Lung (tissue), 12 donors: ENCODE results near the gene RETN. TPM values are rescaled to one million over a fixed set of nuclear protein-coding genes. Genes with fewer than 3 reads are reported as not detected.

Experiments
- ATAC-seq: fragments of 200-7000 bp; cut with Tn5 transposase; one replicate; pipeline ENCODE4 v1.9.1; 2020; ENCODE audit warnings: moderate number of reproducible peaks; ENCODE audit not compliant: insufficient read depth, low FRiP score
- DNase-seq, 3 donors: peaks; one replicate each; pipeline ENCODE4 v3.0.0-alpha.2; 2013 to 2017
- H3K27ac ChIP-seq, 2 donors: one replicate each; pipeline ENCODE4 v1.5.1; 2013; ENCODE audit warnings: mild to moderate bottlenecking in 2 of 2, moderate library complexity in 2 of 2, control low read depth in 1 of 2, inconsistent platforms in 1 of 2, low read depth in 1 of 2, low read length in 1 of 2
- H3K27me3 ChIP-seq, 3 donors: one replicate each; pipeline ENCODE4 v1.5.1; 2013; ENCODE audit warnings: low read length in 2 of 3; ENCODE audit not compliant: control insufficient read depth in 3 of 3, insufficient read depth in 3 of 3
- H3K36me3 ChIP-seq, 4 donors: one replicate each; pipeline ENCODE4 v1.5.1; 2013; ENCODE audit warnings: low read length in 4 of 4, mild to moderate bottlenecking in 1 of 4, moderate library complexity in 1 of 4; ENCODE audit not compliant: control insufficient read depth in 4 of 4, insufficient read depth in 4 of 4
- H3K4me1 ChIP-seq, 5 donors: one replicate each; pipeline ENCODE4 v1.5.1; 2013; ENCODE audit warnings: low read length in 5 of 5, mild to moderate bottlenecking in 2 of 5, moderate library complexity in 1 of 5; ENCODE audit not compliant: control insufficient read depth in 5 of 5, insufficient read depth in 5 of 5
- H3K4me3 ChIP-seq: one replicate; pipeline ENCODE4 v1.5.1; 2013; ENCODE audit warnings: mild to moderate bottlenecking, control low read depth, moderate library complexity
- H3K9ac ChIP-seq, 2 donors: one replicate each; pipeline ENCODE4 v1.5.1; 2013; ENCODE audit warnings: low read length in 2 of 2, control low read depth in 1 of 2; ENCODE audit not compliant: insufficient read depth in 1 of 2
- H3K9me3 ChIP-seq, 4 donors: one replicate each; pipeline ENCODE4 v1.5.1; 2013; ENCODE audit warnings: low read length in 3 of 4, mild to moderate bottlenecking in 1 of 4, moderate library complexity in 1 of 4; ENCODE audit not compliant: control insufficient read depth in 4 of 4, insufficient read depth in 3 of 4
- CTCF ChIP-seq: IDR thresholded peaks from 2 replicates; pipeline ENCODE4 v1.5.1; 2012; ENCODE audit warnings: mild to moderate bottlenecking; ENCODE audit errors: control extremely low read depth, extremely low read depth
- WGBS, 2 donors: extraction: QIAGEN DNeasy Blood & Tissue Kit; methylation state at CpG; one replicate each; pipeline ENCODE4 v1.1.7; 2013; 5-methylcytosine and 5-hydroxymethylcytosine counted together
- polyA plus RNA-seq, 2 donors: library from polyadenylated mRNA; stranded (reverse); fragments of 200-250 nt; gene quantifications; one replicate each; pipeline ENCODE4 v1.2.1, GENCODE V29; 2013
- total RNA-seq, 2 donors: library from RNA; depleted of rRNA in 1 of 2; stranded (reverse); fragments of >200 nt in 1 of 2; gene quantifications; one replicate each; pipeline ENCODE4 v1.2.1, GENCODE V29; 2014 to 2021
- donor health status: control.
- donor health status: control.
- donor health status: Bipolar disorder and iron deficiency.
- donor health status: healthy.
- donor health status: DM: yes; HTN: yes; CAD: no.

The RETN gene
- total and polyA plus RNA-seq, 4 donors: 2.9 to 1,168 (median 58.3) TPM

GRCh38 chr19:7654401-7654800, 14.4 kb upstream of the RETN start:
- WGBS, 2 donors: 73 to 81% methylated on average over 8 of the region's 8 CpGs
- H3K9ac ChIP-seq: no peak overlapping the region
- H3K4me3 ChIP-seq: no peak overlapping the region
- TF ChIP-seq CTCF: no peak
- peak in 1 of 3 donors; percentile 13 for DNase-seq
- ATAC-seq: no peak
- H3K4me1 ChIP-seq: peaks cover 0 to 4% (median 1%) of the 10 kb centered on the region in 5 donors
- H3K27me3 ChIP-seq: peaks cover 0 to 3% (median 0%) of the 10 kb centered on the region in 3 donors
- no peaks in the 10 kb centered on the region for H3K36me3 ChIP-seq
- no peaks in the 10 kb centered on the region for H3K9me3 ChIP-seq
- H3K27ac ChIP-seq: no peak overlapping the region

DNA sequence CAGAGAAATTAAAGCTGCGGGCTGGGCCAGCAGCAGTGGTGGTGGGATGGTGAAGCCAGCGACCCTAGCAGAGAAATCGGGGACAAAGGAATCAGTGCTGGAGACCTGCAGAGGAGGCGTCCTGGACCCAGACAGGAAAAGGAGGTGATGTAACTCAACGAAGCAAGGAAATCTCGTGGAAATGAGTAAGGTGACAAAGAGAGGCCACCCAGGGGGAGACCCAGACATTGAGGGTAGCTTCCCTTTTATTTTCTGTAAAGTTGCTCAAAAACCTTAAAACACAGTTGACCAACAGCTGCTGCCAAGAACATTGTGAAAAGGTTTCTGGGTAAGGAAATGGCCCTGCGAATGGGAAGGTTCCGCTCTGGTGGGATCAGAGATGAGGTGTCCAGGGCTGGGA, 13.3 kb upstream of the RETN start:
- Histone ChIP-seq H3K9me3 (no peaks in the 10 kb centered on the region), H3K4me3 (no peak overlapping the region), H3K27me3 (no peaks in the 10 kb centered on the region), H3K9ac (no peak overlapping the region), H3K4me1 (peaks cover 0 to 4% (median 1%) of the 10 kb centered on the region in 5 donors), H3K36me3 (no peaks in the 10 kb centered on the region), H3K27ac (peak overlapping the region in 1 of 2 donors; percentile 73)
- ATAC-seq (no peak), DNase-seq (no peak)
- no peak for TF ChIP-seq CTCF
- WGBS, 2 donors: 32 to 57% methylated on average over 8 of the region's 8 CpGs

- peak overlapping the region in 1 of 2 donors; percentile 94 for H3K27ac ChIP-seq
- no peaks in the 10 kb centered on the region for H3K27me3 ChIP-seq
- peaks cover 0 to 1% (median 1%) of the 10 kb centered on the region in 5 donors for H3K4me1 ChIP-seq
- peak; percentile 50 for ATAC-seq
- H3K9ac ChIP-seq: no peak overlapping the region
- H3K4me3 ChIP-seq: no peak overlapping the region
- DNase-seq: no peak
- H3K36me3 ChIP-seq: no peaks in the 10 kb centered on the region
- H3K9me3 ChIP-seq: no peaks in the 10 kb centered on the region
- no peak for TF ChIP-seq CTCF
- WGBS, 2 donors: 13 to 24% methylated on average over 14 of the region's 14 CpGs
These were observed 11.6 kb upstream of the RETN start for GRCh38 chr19:7657131-7657751.
